Breast epithelium (tissue), 3 donors: ENCODE data around the gene TBC1D23.

Experiments used
- POLR2A ChIP-seq: fragments of 450-650 bp; IDR thresholded peaks from one replicate; pipeline ENCODE4 v1.6.1; 2016; ENCODE audit warnings: antibody characterized with exemption, mild to moderate bottlenecking, moderate library complexity
- POLR2AphosphoS5 ChIP-seq, 3 donors: sonication (generic); formaldehyde crosslinking; IDR thresholded peaks; one replicate each; pipeline ENCODE4 v1.6.1; 2017; ENCODE audit warnings: antibody characterized with exemption in 3 of 3
- TF ChIP-seq, protein P1 (sequence below), 3 donors: fragments of 450-650 bp; IDR thresholded peaks; one replicate each; pipeline ENCODE4 v1.5.1; 2016 to 2017; ENCODE audit warnings: antibody characterized with exemption in 3 of 3, mild to moderate bottlenecking in 3 of 3, moderate library complexity in 3 of 3

DNA sequence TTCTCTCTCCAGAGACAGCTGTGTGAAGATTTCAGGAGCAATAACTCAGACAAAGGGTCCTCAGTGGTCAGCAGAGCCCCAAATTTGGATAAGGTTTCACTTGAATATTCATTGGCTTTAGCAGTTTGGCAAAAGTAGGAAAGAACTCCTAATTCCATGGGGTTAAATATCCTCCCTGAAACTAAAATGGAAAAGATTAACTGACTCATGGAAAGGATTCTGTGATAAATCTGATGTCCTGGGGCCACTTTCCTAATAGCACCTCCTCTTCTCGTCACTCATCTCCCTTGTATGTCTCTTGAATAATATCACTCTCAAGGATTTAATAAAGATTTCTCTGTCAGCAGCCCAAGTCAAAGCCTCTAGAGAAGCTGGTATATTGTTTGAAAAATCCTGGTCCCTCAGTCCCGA lies 33.3 kb upstream of the TBC1D23 start:
- TF ChIP-seq, protein P1, sequence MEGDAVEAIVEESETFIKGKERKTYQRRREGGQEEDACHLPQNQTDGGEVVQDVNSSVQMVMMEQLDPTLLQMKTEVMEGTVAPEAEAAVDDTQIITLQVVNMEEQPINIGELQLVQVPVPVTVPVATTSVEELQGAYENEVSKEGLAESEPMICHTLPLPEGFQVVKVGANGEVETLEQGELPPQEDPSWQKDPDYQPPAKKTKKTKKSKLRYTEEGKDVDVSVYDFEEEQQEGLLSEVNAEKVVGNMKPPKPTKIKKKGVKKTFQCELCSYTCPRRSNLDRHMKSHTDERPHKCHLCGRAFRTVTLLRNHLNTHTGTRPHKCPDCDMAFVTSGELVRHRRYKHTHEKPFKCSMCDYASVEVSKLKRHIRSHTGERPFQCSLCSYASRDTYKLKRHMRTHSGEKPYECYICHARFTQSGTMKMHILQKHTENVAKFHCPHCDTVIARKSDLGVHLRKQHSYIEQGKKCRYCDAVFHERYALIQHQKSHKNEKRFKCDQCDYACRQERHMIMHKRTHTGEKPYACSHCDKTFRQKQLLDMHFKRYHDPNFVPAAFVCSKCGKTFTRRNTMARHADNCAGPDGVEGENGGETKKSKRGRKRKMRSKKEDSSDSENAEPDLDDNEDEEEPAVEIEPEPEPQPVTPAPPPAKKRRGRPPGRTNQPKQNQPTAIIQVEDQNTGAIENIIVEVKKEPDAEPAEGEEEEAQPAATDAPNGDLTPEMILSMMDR (IDR thresholded peaks at IDR 0.05): no peak
- TF ChIP-seq POLR2AphosphoS5 (IDR thresholded peaks at IDR 0.05) (no peak), POLR2A (no peak)
